NCI-H2107 (cell line): ENCODE data around the gene ZCCHC3.
"Not testable (repeated sequence)": the region's sequence is repeated elsewhere in the genome, so short reads cannot be mapped to it uniquely, and the experiment has no call there.

Source experiments
- DNase-seq: peaks from one replicate; lab custom pipeline; 2025; lab: John Stamatoyannopoulos, UW

ZCCHC3 gene

GRCh38 chr20:313948-314347, 16.6 kb downstream of the ZCCHC3 start:
- no peak for DNase-seq

GRCh38 chr20:316316-317068, 19.1 kb downstream of the ZCCHC3 start:
- DNase-seq = no peak

GRCh38 chr20:324177-325044, 27.0 kb downstream of the ZCCHC3 start:
- DNase-seq = peak; percentile 30

DNA sequence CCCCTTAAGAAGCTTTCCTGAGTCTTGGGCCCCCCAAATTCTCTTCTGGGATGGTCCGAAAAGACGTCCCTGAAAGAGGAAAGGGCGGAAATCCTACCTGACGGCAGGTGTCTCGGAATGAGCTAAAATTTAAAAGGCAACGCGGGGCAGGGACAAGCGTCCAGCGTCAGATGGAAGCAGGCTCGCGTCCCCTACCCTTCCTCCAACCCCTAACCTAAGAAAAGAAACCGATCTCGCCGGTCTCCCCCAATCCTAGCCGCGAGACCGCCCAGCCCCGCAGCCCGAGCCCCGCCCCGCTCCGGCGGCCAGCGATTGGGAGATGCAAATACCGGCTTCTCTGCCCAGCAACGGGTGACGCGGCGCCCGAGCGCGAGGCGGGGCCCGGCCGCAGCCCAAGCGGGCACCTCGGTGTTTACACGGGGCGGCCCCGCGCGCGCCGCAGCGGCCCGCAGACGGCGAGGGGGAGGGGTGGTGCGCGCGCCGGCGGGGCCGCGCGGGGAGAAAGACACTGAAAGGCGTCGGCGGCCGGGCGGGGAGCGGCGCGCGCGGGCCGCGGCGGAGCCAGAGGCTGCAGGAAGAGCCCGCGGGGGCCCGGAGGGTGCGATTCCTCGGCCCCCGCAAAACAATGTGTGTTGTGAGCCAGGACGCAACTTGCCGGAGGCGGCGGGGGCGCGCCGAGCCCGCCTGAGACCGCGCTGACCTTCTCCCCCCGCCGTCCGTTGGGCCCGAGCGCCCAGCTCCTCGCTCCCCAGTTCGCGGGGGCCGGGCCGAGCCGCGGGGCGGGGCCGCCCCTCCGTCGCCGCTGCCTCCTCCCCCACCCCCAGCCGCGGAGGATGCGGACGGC, 27.9 kb downstream of the ZCCHC3 start, which contains the start of gene SOX12:
Gene SOX12, plus strand, starts transcription at position 508 of the 844 bp plus-strand sequence. CDS start 373 bp downstream, outside the sequence.
- DNase-seq = peak; percentile 60

GRCh38 chr20:325889-326644, 28.7 kb downstream of the ZCCHC3 start:
- DNase-seq = no peak

DNA sequence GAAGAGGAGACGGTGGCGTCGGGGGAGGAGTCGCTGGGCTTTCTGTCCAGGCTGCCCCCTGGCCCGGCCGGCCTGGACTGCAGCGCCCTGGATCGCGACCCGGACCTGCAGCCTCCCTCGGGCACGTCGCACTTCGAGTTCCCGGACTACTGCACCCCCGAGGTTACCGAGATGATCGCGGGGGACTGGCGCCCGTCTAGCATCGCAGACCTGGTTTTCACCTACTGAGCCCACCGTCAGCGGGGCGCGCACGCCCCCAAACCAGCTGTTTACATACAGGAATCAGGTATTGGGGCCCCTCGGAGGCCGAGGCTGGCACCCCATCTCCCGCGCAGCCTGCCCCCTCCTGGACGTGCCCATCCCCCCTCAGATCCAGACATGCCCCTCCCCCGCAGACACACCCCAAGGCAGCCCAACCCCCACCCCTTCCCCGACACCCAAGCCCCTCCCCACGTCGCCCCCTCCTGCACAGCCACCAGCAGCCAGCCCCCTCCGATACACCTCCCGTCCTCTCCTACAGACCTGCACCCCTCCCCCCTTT, 29.3 kb downstream of the ZCCHC3 start:
- DNase-seq = no peak

- DNase-seq = peak; percentile 61
Observed at GRCh38 chr20:327186-328026, 30.0 kb downstream of the ZCCHC3 start.

DNA sequence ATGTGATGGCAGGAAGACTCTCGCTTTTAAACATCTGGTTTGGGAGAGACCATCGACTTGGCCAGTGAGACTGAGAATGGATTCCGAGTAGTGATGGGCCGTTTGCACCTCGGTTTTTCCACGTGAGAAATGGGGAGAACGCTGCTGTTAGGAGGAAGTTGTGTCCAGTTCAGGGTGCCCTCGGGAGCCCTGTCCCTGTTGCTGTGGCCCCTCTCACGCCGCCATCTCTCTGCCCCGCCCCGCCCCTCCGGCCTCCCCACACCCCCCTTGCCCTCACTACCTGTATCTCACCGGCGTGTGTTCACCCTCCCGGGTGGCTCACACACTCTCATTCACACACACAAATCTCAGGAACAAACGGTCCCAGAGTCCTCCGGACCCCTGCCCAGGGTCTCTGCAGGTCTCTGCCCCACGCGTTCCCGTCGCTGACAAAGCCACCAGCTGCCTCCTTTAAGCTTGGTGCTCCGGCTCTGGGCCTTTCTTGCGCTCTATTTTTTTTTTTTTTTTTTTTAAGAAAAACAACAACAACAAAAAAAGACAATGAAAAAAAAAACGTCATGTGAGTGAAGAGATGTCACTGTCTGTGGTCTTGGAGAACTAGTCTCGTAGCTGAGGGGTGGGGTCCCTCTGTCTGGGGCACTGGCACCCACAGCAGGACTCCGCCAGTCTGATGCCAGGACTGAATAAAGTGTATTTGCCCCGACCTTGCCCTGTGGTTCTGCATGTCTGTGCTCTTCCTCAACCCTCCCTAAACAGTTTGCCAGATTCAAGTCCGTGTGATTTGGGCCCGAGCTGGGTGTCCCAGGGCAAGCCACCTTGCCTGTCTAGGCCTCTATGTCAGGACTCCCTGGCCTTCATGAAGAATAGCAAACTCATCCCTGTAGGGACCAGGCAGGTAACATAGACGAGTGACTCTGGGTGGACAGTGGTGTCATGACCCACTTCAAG, 30.9 kb downstream of the ZCCHC3 start:
- DNase-seq = no peak

DNA sequence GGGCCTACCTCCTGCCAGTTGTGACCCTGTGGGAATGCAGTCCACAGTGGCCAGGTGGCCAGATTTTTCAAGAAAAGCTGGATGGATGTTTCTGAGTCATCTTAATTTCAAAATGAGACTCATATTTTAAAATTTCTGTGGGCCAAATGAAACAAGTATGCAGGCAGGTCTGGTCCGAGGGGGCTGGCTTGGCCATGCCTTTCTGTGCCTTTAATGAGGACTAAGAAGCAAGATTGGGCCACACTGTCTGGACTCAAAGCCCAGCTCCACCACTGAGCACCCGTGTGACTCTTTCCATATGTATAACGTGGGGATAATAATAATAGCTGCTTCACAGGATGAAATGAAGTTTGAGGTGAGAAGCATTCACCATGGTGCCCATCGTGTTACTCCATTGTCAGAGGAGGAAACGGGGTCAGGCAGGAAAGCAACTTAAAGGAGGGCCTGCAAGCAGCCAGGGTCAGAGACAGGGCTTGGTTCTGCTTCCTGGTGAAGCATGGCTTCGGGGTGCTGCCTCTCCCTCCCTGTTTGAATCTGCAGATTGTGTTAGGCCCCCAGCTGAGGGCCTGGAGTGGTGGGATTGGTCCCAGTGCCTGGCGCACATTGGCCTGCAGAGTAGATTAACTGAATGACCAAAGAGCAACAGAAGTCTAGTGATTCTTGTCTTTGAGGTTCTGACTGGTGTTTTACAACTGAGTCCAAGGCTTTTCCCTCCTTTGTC, 31.8 kb downstream of the ZCCHC3 start:
- DNase-seq = no peak

DNA sequence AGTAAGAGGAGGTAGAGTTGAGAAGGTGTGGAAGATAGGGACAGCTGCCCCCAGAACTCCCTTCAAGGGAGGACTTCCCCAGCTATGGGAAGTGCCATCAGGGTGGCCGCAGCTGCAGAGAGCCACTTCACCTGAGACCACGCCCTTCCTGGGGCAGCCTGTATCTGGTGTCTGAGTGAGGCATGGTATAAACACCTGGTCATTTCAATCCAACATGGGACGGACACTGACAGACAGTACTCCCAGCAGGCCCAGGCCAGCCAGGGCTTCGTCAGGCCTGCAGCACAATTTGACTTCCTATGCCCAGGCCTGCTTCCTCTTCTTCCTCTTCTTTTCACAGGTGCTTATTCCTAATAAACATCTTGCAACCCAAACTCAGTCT, 32.5 kb downstream of the ZCCHC3 start:
- DNase-seq = no peak

- DNase-seq = no peak
Observed at GRCh38 chr20:330233-331149, 33.1 kb downstream of the ZCCHC3 start.

GRCh38 chr20:334578-334977, 37.2 kb downstream of the ZCCHC3 start:
- DNase-seq = no peak

DNA sequence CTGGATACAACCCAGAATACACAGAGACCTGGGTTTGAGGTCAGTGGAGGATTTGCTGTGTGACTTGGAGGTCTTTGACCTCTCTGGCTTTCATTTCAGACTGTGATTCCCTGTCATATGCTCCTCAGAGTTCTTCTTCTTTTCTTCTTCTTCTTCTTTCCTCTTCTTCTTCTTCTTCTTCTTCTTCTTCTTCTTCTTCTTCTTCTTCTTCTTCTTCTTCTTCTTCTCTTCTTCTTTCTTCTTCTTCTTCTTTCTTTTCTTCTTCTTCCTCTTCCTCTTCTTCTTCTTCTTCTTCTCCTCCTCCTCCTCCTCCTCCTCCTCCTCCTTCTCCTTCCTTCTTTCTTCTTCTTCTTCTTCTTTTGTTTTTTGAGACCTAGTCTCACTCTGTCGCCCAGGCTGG, 38.7 kb downstream of the ZCCHC3 start:
- not testable (repeated sequence) for DNase-seq

GRCh38 chr20:341682-342081, 44.3 kb downstream of the ZCCHC3 start:
- DNase-seq = no peak

DNA sequence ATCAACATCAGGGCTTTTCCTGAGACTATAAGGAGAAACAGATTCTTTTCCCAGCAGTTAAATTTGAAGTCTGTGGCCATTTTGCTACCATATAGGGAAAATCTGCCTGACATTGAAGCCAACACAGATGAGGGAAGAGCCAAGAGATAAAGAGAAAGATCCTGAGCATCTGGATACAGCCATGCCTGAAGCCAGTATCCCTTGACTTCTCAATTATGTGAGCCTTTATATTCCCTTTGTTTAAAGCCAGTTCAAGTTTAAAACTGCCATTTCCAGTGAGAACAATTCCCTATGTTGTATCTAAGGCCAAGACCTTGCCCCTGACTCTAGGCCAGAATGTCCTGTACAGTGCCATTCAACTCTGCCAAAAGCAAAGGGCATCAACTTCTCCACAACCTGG, 45.7 kb downstream of the ZCCHC3 start:
- no peak for DNase-seq

DNA sequence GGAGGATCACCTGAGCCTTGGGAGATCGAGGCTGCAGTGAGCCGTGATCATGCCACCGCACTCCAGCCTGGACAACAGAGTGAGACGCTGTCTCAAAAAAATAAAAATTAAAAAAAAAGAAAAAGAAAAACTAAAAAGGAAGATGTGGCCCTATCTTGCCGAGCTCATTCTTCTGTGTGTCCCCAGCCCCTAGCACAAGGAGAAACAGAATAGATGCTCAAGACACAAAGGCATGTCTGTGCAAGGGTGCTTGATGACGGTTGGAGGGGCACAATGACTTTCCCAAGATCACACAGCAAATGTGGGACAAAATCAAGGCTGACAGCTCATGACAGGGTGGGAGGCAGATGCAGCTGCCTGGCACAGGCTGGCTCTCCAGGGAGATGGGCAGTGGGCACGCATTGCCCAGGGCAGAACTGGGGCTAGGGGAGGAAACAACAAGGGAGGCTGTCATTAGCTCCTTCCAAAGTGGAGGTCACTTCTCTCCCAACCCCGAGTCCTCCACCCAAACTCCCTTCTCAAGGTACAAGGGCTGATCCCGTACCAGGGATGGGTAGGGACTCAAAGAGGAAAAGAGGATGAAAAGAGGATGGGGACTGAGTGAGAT, 48.8 kb downstream of the ZCCHC3 start:
- DNase-seq = no peak
